CD4-positive, alpha-beta T cell treated with Interleukin-17A for 1 hour (primary cell): ENCODE measurements around the gene COG5.
"Not testable (repeated sequence)": the region's sequence is repeated elsewhere in the genome, so short reads cannot be mapped to it uniquely, and the experiment has no call there.

ENCODE experiments used
- DNase-seq: peaks from one replicate; pipeline ENCODE4 v3.0.0-alpha.2; 2020

Gene COG5

GRCh38 chr7:107579885-107580715 lies 16.4 kb upstream of the COG5 start, which contains the start of gene BCAP29:
Gene BCAP29, plus strand, starts transcription at chr7:107580246. Its CDS starts 527 bp downstream, at chr7:107580773.
- DNase-seq, result peak; percentile 67

DNA sequence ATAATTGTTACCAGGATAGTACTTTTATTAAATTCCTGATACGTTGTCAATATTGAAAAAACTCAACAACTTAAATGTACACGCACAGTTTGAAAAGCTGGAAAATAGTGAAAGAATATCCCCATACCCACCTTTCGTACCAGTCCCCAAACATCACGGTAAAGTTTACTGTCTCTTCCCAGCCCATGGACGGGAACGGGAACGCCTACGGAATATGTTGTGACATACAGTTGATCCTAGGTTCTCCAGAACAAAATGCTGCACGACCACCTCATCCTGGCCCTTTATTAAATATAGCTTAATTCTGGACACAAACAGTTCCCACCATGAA lies 15.8 kb upstream of the COG5 start:
- no peak for DNase-seq

- DNase-seq, result no peak
Measured at GRCh38 chr7:107573537-107573936, 9.8 kb upstream of the COG5 start.

DNA sequence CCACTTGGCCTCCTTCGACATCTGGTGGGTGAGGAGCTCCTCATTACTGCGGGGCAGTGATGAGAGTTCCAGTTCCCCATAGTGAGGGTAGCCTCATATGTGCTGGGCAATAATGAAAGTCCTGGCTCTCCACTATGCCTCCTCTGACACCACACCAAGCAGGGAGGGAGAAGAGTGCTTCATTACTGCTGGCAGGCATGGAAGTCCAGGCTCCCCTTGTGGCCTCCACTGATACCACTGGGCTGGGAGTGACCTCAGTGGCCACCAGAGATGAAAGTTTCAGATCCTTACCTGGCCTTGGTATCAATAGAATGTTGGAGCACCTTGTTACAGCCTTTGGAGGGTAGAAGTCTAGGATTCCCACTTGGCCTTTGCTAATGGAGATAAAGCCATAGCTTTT lies 6.6 kb upstream of the COG5 start:
- DNase-seq, result no peak

DNA sequence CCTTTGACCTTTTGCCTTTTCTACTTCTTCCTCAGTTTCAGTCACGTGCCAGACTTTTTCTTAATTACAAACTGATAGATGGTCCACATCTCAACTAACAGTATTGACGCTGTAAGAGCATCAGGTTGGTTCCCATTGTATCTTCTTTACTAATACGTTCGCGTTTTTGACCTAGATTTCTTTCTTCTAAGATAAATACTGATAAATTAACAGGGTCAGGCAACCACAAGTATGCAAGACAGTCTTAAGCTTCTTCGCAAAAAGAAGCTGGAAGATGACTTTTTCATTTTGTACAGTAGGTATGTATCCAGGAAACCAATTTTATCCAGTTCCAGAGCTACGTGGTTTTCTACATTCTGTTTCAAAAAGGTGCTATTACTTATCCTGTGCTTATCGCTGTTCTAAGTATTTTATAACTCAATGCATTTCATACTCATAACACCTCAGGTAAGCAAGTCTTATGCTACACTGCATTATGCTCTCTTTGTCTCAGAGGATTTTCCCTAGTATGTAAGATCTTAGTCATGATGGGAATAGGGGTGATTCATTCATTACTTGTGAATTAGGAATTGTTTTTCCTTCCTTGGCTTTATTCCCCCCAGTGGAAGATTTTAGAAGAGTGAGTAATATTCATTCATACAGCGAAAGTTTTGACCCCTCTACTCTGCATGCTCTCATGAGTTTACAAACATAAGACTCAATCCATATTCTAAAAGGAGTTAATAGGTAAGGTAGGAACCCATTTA lies 1.0 kb upstream of the COG5 start:
- DNase-seq, result no peak

GRCh38 chr7:107563081-107563774 lies 492 bp downstream of the COG5 start:
- DNase-seq, result no peak

- peak; percentile 55 for DNase-seq
Measured at GRCh38 chr7:107560898-107561516, 2.7 kb downstream of the COG5 start.

- DNase-seq, result no peak
Measured at GRCh38 chr7:107559864-107560263, 3.9 kb downstream of the COG5 start.

DNA sequence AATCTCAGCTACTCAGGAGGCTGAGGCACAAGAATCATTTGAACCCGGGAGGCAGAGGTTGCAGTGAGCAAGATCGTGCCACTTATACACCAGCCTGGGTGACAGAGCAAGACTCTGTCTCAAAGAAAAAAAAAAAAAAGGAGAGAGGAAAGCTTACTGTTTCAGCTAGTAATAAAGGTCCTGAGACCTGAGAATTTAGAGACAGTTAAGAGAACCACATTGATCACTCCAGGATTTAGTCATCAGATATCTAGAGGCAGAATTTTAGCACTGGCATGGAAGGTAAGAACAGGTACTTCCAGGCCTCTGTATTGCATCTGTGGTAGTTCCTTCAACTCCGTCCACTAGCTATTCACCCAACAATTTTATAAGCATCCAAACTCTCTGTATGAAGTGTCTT lies 7.8 kb downstream of the COG5 start:
- no peak for DNase-seq

GRCh38 chr7:107551936-107552335 lies 11.8 kb downstream of the COG5 start:
- DNase-seq, result no peak

GRCh38 chr7:107544848-107545591 lies 18.7 kb downstream of the COG5 start:
- DNase-seq, result no peak

- DNase-seq, result no peak
Measured at GRCh38 chr7:107543338-107543993, 20.3 kb downstream of the COG5 start.

DNA sequence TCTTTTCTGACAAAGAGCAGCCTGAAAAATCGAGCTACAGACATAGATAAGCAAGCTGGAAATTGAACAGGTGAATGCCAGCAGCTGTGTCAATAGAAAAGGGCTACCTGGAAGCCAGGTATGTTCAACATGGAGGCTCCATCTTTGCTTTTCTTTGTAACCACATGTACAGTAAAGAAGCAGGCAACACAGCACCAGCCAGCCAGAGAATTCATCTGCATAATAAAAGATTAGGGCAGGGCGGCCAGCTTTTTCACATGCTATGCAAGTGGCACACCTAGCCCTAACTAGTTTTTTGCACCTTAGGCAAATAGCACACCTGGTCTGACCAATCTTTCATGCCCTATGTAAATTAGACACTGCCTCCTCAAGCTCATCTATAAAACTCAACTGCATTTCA lies 25.7 kb downstream of the COG5 start:
- no peak for DNase-seq

DNA sequence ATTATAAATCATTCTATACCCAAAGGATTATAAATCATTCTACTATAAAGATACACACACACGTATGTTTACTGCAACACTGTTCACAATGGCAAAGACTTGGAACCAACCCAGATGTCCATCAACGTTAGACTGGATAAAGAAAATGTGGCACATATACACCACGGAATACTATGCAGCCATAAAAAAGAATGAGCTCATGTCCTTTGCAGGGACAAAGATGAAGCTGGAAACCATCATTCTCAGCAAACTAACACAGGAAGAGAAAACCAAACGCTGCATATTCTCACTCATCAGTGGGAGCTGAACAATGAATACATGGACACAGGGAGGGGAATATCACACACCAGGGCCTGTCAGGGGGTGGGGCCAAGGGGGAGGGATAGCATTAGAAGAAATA lies 26.5 kb downstream of the COG5 start:
- not testable (repeated sequence) for DNase-seq

DNA sequence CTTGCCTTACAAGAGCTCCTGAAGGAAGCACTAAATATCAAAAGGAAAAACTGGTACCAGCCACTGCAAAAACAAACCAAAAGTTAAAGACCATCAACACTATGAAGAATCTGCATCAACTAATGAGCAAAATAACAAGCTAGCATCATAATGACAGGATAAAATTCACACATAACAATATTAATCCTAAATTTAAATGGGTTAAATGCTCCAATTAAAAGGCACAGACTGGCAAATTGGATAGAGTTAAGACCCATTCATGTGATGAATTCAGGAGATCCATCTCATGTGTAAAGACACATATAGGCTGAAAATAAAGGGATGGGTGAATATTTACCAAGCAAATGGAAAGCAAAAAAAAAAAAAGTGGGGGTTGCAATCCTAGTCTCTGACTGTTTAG lies 29.6 kb downstream of the COG5 start:
- no peak for DNase-seq

DNA sequence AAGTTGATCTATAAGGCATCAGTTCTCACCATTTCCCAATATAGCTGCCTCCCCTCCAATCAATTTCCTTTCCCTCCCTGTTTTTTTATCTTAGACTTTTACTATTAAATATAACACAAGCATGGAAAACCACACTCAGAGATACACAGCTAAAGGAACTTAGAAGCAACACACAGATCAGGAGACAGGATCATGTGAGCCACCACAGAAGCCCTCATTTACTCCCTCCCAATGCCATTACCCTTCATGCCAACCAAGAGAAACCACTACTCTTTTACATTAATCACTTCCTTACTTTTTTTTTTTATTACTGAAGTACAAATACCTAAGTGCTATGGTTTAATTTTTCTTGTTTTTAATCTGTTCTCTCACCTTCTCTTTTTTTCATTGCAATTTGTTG lies 33.0 kb downstream of the COG5 start:
- no peak for DNase-seq

DNA sequence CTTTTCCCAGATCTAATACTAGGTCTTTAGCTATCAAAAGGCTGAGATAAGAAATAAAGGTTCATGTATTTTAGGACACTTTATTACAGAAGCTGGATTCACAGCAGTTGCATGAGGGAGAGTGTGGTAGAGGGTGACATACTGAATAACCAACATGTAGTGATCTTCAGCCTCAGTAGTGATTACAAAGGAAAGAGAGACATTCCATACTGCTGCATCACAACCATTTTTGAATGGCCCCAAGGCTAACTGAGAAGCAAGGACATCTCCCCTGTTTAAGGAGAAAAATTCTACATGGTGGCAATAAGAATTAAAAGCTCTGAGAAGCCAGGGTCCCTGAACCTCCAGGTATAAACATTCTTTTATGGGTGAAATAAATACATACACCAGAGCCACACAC lies 35.3 kb downstream of the COG5 start:
- no peak for DNase-seq

DNA sequence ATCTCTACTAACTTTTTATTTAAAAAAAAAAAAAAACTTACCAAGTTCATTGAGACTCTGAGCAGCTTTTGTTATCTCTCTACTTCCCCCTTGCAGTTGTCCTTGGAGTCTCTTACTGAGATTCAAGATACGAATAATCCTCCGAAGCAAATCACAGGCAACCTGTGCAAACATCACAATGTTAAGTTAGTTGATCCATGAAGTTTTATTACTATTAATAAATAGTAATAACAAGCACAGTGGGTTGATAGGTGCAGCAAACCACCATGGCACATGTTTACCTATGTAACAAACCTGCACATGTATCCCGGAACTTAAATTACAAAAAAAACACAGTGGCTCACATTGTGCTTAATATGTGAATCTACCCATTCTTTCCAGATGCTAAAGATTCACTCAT lies 36.5 kb downstream of the COG5 start:
- no peak for DNase-seq

- DNase-seq, result no peak
Measured at GRCh38 chr7:107526672-107527071, 37.0 kb downstream of the COG5 start.

GRCh38 chr7:107506674-107507339 lies 56.9 kb downstream of the COG5 start:
- DNase-seq, result no peak

DNA sequence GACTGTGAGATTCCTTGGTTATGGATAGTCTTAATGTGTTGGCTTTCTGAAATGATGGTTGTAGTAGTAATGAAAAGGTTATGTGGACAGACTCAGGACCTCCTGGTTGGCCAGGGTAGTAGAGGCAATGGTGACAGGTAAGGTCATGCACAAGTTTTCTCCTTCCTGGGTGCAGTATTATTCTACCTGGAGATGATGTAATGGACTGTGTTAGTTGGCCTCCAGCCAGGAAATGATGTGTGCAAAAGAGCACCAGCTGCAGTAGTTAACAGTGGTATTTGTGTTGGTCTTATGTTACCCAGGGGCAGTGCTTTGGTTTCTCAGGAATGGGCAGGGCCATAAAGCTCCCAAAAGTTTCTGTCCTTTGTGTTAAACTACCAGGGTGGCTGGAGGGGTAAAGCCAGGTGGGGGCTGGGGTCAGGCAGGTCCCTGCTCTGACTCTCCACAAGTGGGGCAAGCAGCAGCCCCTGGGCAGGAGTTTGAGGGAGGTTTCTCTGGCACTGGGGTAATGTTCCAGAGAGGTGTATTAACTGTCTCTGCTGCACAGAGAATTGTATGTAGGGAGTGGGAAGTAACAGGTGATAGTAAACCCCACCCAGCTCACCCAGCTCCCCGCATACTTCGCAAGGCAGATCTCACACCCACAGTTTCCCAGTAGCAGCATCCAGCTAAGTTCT lies 57.6 kb downstream of the COG5 start:
- DNase-seq, result no peak
